ENCODE measurements around the gene SLC45A2.

SLC45A2 gene

DNA sequence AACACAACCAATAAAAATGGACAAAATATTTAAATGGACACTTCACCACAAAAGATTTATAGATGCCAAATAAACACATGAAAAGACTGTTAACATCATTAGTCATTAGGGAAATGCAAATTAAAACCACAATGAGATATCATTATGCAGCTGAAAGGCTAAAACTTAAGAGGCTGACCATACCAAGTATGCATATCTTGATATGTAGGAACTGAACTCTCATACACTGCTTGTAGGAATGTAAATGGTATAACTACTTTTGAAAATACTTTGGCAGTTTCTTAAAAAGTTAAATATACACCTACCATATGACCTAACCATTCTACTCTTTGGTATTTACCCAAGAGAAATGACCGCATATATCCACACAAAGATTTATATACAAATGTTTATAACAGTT lies 79.1 kb downstream of the SLC45A2 start:
- TF ChIP-seq TAF1 (IDR thresholded peaks at IDR 0.05; ENCODE audit: low read depth) (no peak), TEAD4 (IDR thresholded peaks at IDR 0.05) (no peak), REST (IDR thresholded peaks at IDR 0.05; ENCODE audit: low read depth) (no peak), ZBTB7A (IDR thresholded peaks at IDR 0.05; ENCODE audit: low read depth) (no peak), RAD21 (IDR thresholded peaks at IDR 0.05; ENCODE audit: low read depth) (no peak), TCF12 (IDR thresholded peaks at IDR 0.05; ENCODE audit: low read depth) (no peak), EGR1 (IDR thresholded peaks at IDR 0.05) (no peak), NFIC (IDR thresholded peaks at IDR 0.05) (no peak), YY1 (IDR thresholded peaks at IDR 0.05; ENCODE audit: low read depth) (no peak), FOXM1 (IDR thresholded peaks at IDR 0.05; ENCODE audit: borderline replicate concordance, low read depth) (no peak), MAX (IDR thresholded peaks at IDR 0.05) (no peak), CEBPB (IDR thresholded peaks at IDR 0.05) (no peak), CREB1 (IDR thresholded peaks at IDR 0.05; ENCODE audit: low read depth) (no peak), EP300 (IDR thresholded peaks at IDR 0.05; ENCODE audit: borderline replicate concordance) (no peak)
- TF ChIP-seq, protein P1, sequence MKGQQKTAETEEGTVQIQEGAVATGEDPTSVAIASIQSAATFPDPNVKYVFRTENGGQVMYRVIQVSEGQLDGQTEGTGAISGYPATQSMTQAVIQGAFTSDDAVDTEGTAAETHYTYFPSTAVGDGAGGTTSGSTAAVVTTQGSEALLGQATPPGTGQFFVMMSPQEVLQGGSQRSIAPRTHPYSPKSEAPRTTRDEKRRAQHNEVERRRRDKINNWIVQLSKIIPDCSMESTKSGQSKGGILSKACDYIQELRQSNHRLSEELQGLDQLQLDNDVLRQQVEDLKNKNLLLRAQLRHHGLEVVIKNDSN (IDR thresholded peaks at IDR 0.05), result no peak

GRCh38 chr5:33903118-33903517 lies 81.4 kb downstream of the SLC45A2 start:
- no peak for TF ChIP-seq TAF1 (IDR thresholded peaks at IDR 0.05; ENCODE audit: low read depth)
- TF ChIP-seq TCF12 (IDR thresholded peaks at IDR 0.05; ENCODE audit: low read depth), result no peak
- TF ChIP-seq CEBPB (IDR thresholded peaks at IDR 0.05), result no peak
- TF ChIP-seq TEAD4 (IDR thresholded peaks at IDR 0.05), result no peak
- TF ChIP-seq EP300 (IDR thresholded peaks at IDR 0.05; ENCODE audit: borderline replicate concordance), result no peak
- TF ChIP-seq ZBTB7A (IDR thresholded peaks at IDR 0.05; ENCODE audit: low read depth), result no peak
- TF ChIP-seq YY1 (IDR thresholded peaks at IDR 0.05; ENCODE audit: low read depth), result no peak
- no peak for TF ChIP-seq MAX (IDR thresholded peaks at IDR 0.05)
- TF ChIP-seq, protein P1 (IDR thresholded peaks at IDR 0.05), result no peak
- TF ChIP-seq CREB1 (IDR thresholded peaks at IDR 0.05; ENCODE audit: low read depth), result no peak
- no peak for TF ChIP-seq RAD21 (IDR thresholded peaks at IDR 0.05; ENCODE audit: low read depth)
- TF ChIP-seq NFIC (IDR thresholded peaks at IDR 0.05), result no peak
- no peak for TF ChIP-seq EGR1 (IDR thresholded peaks at IDR 0.05)
- TF ChIP-seq REST (IDR thresholded peaks at IDR 0.05; ENCODE audit: low read depth), result no peak
- TF ChIP-seq FOXM1 (IDR thresholded peaks at IDR 0.05; ENCODE audit: borderline replicate concordance, low read depth), result no peak

DNA sequence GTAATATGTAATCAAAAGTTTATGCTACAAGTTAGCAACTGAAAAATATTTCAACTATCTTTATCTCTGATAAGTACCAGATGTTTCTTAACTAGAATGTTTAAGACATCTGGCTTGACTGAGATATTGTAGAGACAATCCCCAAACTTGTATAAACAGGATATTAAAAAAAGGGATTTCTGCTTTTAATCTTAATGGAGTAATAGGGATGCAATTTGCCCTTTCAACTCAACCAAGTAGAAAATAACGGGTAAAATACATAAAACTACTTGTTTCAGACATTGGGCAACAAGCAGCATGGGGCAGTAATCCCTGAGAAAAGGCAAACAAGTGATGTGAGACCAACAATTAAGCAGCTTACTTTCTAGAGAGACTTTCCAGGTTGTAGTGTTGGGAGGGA lies 83.3 kb downstream of the SLC45A2 start:
- TF ChIP-seq EGR1 (IDR thresholded peaks at IDR 0.05), result no peak
- no peak for TF ChIP-seq NFIC (IDR thresholded peaks at IDR 0.05)
- no peak for TF ChIP-seq REST (IDR thresholded peaks at IDR 0.05; ENCODE audit: low read depth)
- TF ChIP-seq EP300 (IDR thresholded peaks at IDR 0.05; ENCODE audit: borderline replicate concordance), result no peak
- TF ChIP-seq TEAD4 (IDR thresholded peaks at IDR 0.05), result no peak
- TF ChIP-seq CEBPB (IDR thresholded peaks at IDR 0.05), result no peak
- no peak for TF ChIP-seq ZBTB7A (IDR thresholded peaks at IDR 0.05; ENCODE audit: low read depth)
- TF ChIP-seq FOXM1 (IDR thresholded peaks at IDR 0.05; ENCODE audit: borderline replicate concordance, low read depth), result no peak
- no peak for TF ChIP-seq YY1 (IDR thresholded peaks at IDR 0.05; ENCODE audit: low read depth)
- no peak for TF ChIP-seq TAF1 (IDR thresholded peaks at IDR 0.05; ENCODE audit: low read depth)
- TF ChIP-seq CREB1 (IDR thresholded peaks at IDR 0.05; ENCODE audit: low read depth), result no peak
- no peak for TF ChIP-seq MAX (IDR thresholded peaks at IDR 0.05)
- TF ChIP-seq TCF12 (IDR thresholded peaks at IDR 0.05; ENCODE audit: low read depth), result no peak
- no peak for TF ChIP-seq RAD21 (IDR thresholded peaks at IDR 0.05; ENCODE audit: low read depth)
- TF ChIP-seq, protein P1 (IDR thresholded peaks at IDR 0.05), result no peak
